GM18499 (cell line): Measurements from ENCODE around the gene SYDE1.

ENCODE experiments used
- ATAC-seq: cut with Tn5 transposase; IDR thresholded peaks from one replicate; pipeline ENCODE4 v1.9.1; 2021; ENCODE audit warnings: moderate number of reproducible peaks; ENCODE audit not compliant: insufficient read depth, unreplicated experiment

Gene SYDE1

DNA sequence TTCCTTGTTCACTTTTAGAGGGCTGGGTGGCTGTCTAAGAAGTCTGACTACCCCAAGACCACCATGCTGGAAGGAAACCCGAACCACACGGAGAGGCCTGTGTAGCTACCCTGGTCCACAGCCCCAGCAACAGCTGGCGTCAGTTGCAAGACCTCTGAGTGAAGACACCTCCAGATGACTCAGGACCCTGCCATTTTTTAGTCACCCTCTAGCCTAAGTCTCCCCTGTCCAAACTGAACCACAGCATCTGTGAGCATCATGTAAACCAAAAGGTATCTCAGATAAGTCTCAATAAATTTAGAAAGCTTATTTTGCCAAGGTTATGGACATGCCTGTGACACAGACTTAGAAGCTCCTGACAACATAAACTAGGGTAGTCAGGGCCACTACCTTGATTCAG is 2.2 kb upstream of the SYDE1 start:
- ATAC-seq = no peak

DNA sequence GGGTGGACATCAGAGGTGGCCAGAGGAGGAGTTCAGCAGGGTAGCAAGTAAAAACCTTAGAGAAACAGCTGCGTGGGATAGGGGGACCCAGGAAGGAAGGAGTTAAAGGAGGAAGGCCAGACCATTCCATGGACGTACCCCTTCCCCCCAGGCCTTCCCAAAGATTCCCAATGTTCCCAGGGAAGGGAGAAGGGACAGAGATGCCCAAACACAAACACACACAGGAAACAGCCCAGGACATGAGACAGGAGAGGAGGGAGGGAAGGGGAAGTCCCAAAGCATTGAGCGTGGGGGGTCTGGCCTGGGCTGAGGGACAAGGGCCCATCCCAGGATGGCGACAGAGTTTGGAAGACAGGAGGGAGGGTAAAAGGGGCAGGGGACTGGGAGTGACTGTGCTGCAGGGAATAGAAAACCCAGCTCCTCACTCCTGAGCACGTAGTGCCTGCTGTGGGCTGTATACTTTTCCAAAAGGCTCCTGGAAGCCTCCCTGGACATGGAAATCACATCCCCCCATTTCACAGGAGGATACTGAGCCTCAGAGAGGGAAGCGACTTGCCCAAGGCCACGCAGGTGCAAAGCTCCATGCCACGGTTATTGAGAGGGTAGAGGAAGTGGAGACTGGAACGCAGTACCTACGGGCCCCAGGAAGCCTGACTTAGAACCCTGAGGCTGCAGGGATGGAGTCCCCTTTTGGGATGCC is 1.1 kb downstream of the SYDE1 start:
- ATAC-seq = no peak

DNA sequence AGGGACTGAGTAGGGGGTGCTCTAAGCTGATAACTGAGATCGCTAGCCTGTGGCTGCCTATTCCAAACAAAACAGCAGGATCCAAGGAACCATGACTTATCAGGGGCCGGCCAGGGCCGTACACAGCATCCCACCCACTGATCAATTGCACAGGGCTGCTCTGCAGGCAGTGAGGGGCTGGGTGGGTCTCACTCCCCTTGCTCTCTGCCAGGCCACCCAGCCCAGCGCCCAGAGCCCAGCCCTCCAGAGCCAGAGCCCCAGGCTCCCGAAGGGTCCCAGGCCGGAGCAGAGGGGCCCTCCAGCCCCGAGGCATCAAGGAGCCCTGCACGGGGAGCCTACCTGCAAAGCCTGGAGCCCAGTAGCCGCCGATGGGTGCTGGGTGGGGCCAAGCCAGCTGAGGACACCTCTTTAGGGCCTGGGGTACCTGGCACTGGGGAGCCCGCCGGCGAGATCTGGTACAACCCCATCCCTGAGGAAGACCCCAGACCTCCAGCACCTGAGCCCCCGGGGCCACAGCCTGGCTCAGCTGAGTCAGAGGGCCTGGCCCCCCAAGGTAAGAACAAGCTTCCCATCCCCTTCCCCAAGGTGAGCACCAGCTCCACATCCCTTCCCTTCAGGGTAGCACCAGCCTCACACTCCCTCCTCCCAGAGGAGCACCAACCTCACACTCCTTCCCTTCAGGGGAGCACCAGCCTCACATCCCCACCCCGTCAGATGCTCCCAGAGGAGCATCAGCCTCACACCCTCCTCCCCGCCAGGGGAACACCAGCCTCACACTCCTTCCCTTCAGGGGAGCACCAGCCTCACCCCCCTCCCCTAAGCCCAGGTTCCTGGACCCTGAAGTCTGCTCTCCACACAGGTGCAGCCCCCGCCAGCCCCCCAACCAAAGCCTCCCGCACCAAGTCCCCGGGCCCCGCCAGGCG is 1.9 kb downstream of the SYDE1 start:
- ATAC-seq = no peak

DNA sequence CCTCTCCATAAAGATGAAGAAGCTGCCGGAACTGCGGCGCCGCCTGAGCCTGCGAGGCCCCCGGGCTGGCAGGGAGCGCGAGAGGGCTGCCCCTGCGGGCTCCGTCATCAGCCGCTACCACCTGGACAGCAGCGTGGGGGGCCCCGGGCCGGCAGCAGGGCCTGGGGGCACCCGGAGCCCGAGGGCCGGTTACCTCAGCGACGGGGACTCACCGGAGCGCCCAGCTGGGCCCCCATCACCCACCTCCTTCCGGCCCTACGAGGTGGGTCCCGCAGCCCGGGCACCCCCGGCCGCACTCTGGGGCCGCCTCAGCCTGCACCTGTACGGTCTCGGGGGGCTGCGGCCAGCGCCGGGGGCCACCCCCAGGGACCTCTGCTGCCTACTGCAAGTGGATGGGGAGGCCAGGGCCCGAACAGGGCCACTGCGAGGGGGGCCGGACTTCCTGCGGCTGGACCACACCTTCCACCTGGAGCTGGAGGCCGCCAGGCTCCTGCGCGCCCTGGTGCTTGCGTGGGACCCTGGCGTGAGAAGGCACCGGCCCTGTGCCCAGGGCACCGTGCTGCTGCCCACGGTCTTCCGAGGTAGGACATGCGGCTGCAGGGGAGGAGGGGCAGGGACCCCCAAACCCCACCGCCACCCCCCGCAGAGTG is 2.7 kb downstream of the SYDE1 start:
- ATAC-seq = no peak

DNA sequence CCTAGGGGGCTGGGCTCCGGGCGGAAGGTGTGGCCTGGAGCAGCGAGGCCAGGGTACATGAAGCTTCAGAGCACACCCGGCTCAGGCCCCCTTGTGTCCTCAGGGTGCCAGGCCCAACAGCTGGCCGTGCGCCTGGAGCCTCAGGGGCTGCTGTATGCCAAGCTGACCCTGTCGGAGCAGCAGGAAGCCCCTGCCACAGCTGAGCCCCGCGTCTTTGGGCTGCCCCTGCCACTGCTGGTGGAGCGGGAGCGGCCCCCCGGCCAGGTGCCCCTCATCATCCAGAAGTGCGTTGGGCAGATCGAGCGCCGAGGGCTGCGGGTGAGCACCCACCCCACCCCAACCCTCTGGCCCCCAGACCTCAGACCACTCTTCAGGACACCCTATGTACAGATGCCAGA is 3.2 kb downstream of the SYDE1 start:
- ATAC-seq = no peak

DNA sequence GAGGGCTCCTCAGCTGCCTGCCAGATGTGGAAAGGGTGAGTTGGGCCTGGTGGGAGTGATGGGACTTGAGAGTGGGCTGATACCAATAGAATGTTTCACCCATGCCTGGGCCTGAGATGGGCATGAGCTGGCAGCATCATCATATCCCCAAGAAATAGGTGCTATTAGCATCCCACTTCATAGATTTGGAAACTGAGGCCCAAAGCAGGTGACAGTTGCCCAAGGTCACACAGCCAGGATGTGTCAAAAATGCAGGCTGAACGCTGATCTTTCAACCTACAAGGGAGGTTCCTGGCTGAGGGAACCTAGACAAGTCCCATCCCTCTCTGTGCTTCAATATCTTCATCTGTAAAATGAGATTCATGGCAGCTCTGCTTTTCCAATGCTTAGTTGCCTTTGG is 4.6 kb downstream of the SYDE1 start:
- no peak for ATAC-seq

DNA sequence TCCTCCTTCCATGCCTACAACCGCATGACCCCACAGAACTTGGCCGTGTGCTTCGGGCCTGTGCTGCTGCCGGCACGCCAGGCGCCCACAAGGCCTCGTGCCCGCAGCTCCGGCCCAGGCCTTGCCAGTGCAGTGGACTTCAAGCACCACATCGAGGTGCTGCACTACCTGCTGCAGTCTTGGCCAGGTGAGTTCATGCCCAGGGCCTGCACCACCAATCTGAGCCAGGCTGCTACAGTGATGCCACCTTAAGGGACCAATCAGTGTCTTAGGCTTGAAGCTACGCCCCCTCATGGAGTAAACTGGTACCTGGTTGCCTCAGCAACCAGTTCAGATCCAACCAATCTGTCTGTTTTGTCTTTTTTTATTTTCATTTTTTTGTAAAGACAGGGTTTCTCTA is 5.2 kb downstream of the SYDE1 start:
- ATAC-seq = no peak

DNA sequence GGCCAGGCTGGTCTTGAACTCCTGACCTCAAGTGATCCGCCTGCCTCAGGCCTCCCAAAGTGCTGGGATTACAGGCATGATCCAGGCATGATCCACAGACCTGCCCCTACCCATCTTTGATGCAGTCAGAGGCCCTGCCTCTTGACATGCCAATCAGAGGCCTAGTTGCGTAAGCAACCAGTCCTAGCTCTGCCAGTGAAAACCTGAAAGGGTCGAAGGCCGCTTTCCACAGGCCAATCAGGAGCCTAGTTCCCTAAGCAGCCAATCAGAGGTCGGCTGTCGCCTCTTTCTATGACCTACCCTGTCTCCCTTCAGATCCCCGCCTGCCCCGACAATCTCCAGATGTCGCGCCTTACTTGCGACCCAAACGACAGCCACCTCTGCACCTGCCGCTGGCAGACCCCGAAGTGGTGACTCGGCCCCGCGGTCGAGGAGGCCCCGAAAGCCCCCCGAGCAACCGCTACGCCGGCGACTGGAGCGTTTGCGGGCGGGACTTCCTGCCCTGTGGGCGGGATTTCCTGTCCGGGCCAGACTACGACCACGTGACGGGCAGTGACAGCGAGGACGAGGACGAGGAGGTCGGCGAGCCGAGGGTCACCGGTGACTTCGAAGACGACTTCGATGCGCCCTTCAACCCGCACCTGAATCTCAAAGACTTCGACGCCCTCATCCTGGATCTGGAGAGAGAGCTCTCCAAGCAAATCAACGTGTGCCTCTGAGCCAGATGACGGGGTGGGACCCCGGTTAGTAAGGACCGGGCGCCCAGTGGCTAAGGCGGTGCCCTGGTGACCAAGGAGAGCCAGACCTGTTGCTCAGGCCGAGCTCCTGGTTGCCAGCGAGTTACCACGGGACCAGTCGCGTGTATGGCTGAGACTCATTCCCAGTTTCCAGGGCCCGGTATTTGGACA is 6.3 kb downstream of the SYDE1 start:
- ATAC-seq = no peak

DNA sequence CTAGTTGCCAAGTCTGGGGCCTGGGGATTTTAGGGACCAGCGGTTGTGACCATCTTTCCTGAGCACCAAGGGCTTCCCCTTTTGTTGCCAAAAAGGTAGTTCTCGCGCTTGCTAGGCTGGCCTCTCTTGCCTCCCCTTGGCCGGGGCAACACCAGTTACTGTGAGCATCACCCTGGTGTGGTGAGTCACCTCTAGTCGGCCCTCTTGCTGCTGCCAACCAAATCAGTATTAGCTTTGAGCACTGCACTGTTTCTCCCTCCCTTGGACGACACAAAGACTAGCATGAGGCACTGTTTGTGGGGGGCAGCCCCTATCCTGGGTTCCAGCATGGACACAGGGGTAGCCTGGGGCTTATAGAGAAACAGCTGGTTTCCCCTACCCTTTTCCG is 6.9 kb downstream of the SYDE1 start:
- ATAC-seq = no peak

DNA sequence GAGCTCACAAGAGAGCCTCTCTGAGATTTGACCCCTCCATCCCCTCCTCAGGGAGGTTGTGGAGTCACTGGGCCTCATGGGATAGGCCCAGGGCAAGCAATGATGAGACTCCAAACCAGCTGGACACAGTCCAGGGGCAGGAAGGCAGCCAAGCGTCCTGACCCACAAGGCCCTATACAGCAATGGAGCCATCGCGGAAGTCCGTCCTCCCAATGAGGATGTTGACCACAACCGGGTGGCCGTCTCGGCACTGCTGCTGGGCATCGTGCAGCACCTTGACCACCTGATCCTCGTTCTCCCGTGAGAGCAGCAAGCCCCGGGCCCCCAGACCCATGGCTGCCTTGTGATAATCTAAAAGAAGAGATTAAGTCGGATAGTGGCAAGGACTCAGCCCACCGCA is 7.9 kb downstream of the SYDE1 start:
- ATAC-seq = no peak

DNA sequence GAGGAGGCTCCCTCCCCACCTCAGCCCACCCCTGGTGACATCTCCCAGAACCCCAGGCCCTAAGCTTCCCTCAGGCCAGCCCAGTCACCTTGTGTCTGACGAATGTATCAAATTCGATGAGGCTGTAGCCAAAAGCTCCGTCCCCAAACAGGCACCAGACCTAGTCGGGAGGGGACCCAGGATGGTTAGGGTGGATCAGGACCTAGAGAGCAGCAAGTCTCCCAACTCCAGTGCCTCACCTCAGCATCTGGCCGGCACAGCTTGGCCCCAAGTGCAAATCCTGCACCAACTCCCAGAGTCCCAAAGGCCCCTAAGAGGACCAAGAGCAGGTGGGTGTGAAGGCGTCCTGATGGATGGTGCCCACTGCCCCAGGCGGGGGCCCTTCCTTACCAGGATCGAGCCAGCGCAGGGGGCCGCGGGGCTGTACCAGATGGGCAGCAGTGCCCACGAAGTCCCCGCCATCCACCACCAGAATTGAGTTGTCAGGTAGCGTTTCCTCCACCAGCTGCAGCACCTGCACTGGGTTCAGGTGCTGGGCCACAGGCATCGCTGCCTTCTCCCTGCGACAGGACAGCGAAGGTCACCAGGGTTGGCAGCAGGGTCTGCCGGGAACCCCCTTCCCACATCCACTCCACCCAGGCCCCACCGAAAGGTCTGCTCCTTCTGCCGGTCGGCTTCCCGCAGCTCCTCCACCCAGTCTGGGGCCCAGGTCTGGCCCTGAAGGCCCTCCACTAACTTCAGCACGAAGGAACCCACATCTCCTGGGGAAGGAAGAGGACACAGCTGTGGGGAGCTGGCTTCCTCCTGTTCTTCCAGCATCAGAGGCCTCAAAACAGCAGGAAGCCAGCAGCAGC is 8.8 kb downstream of the SYDE1 start:
- no peak for ATAC-seq

DNA sequence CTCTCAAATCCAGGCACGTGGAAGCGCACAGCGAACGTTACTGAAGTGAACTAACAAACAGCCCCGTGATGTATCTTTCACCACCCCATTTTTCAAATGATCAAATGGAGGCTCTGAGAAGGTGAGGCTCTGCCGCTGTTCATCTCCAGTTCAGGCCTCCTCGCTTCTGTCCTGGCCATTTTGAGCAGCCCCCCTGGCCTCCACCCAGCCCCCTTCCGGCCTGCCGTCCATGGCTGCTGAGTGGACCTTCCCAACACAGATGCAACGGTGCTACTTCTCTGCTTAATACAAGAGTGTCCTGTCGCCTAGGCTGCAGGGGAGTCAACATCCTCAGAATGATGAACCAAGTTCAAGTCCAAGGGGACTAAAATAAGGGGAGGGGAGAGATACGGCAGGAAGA is 9.7 kb downstream of the SYDE1 start:
- ATAC-seq = no peak

DNA sequence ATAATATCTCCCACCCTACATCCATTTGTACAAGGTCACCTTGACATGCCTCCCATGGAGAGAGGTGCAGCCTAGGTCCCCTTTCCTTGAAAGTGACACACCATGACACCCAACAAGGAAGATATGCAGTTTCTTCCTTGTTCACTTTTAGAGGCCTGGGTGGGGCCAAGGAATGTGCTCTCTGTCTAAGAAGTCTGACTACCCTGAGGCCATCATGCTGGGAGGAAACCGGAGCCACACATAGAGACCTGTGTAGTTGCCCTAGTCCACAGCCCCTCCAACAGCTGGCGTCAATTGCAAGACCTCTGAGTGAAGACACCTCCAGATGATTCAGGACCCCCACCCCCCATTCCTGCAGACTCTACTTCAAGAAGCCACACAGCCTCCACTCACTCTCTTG is 11.0 kb downstream of the SYDE1 start:
- ATAC-seq = no peak

DNA sequence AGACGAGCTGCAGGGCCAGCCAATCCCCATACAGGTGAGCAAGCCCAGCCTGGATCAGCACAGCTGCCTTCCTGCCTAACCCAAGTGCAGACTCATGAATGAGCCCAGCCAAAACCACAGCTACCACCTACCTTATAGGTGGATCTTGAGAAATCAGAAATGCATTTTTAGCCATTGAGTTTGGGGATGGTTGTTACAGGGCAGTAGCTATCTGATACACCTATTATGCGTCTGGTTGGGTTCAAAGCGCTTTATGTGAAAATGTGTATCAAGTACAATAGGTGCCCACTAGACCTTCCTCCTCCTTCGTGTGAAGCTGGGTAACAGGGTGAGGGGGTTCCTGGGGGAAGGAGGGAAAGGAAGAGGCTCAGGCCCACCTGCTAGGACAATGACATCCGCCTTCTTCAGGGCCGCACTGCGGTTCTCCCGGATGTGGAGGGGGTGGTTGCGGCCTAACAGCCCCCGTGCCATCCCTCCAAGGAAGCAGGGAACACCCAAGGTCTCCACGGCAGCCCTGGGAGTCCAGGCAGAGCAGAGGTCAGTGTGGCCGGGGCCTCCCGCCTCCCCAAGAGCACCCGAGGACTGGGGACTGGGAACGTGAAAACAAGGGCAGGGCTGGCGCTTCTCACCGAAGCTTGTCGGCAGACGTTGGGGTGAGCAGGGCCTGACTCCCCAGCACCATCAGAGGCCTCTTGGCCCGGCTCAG is 11.7 kb downstream of the SYDE1 start:
- no peak for ATAC-seq

DNA sequence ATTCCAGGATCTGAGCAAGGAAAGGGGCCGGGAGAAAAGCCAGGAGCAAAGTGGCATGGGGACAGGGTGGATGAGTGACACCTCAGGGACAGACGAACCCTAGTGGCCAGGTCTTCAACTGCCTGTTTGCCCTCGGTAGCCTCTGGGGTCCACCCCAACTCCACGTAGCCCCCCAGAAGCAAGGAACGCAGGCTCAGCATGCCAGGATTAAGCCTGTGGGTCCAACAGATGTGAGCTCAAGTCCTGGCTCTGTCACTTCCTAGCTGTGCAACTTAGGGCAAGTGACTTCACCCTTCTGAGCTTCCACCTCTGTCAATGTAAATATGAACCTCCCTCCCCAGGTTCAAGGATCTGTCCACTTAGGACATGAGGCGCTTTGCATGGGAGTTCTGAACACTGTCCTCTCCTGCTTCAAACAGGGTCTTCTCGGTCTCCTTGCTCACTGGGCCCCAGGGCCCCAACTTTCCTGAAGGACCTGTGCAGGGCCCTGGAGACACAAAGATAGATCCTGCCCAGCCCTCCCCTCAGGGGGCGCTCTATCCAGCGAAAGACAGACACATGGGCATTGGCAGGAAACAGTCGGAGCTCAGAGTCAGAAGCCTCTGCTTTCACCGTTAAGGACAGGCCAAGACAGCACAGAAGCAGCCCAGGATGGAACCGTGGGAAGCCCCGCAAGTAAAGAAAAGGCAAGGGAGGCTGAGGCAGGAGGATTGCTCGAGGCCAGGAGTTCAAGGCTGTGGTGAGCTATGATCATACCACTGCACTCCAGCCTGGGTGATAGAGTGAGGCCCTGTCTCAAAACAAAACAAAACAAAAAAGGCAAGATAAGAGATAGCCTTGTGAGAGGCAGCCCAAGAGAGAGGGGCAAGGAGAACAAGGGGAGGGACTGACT is 13.2 kb downstream of the SYDE1 start:
- ATAC-seq = no peak

DNA sequence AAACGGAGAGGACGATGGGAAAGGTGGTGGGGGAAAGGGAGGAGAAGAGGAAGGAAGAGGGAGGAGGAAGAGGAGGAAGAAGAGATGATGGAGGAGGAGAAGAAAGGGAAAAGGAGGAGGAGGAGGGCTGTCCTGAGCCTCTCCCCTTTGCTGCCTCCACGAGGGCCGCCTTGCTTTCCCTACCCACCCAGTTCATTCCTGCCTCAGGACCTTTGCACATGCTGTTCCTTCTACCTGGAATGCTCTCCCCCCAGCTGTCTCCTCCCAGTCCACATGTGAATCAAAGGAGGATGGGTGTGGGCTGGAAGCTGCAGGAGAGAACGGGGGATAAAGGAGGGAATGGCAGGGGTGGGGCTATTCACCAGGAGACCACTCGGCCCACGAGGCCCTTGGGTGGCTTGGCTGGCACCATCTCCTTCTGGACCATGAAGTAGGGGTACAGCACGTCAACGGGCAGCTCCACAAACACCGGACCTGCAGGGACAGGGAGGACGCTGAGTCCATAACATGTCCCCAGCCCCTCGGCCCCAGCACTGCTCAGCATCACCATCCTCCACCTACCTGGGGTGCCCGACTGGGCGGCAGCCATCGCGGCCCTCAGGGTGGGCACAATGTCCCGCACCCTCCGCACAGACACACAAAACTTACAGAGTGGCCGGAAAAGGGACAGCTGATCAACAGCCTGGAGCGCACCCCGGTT is 15.3 kb downstream of the SYDE1 start:
- no peak for ATAC-seq
